Effector memory CD4-positive, alpha-beta T cell (primary cell): ENCODE measurements around the gene ANKZF1.
A peak's percentile ranks its signal among the peaks of the same experiment; 100 is the strongest.

Experiments used
- DNase-seq, 3 donors: peaks; one replicate each; pipeline ENCODE4 v3.0.0-alpha.2; 2020
- H3K27ac ChIP-seq: 2 replicates; pipeline ENCODE4 v1.7.0; 2013; ENCODE audit warnings: mild to moderate bottlenecking, low read length, moderate library complexity; ENCODE audit not compliant: insufficient read depth, poor library complexity, severe bottlenecking
- H3K27me3 ChIP-seq: replicated peaks from 2 replicates; pipeline ENCODE4 v1.7.0; 2013; ENCODE audit warnings: mild to moderate bottlenecking, low read length; ENCODE audit not compliant: insufficient read depth, control insufficient read depth, poor library complexity, severe bottlenecking
- H3K36me3 ChIP-seq: 2 replicates; pipeline ENCODE4 v1.7.0; 2013; ENCODE audit warnings: mild to moderate bottlenecking, low read length, moderate library complexity; ENCODE audit not compliant: control insufficient read depth, insufficient read depth
- H3K4me1 ChIP-seq: 2 replicates; pipeline ENCODE4 v1.7.0; 2013; ENCODE audit warnings: low read length, mild to moderate bottlenecking; ENCODE audit not compliant: control insufficient read depth, insufficient read depth, poor library complexity, severe bottlenecking
- H3K4me3 ChIP-seq: 2 replicates; pipeline ENCODE4 v1.7.0; 2013; ENCODE audit warnings: low read length, low read depth, mild to moderate bottlenecking; ENCODE audit not compliant: insufficient read depth, poor library complexity, severe bottlenecking
- H3K9me3 ChIP-seq: 2 replicates; pipeline ENCODE4 v1.7.0; 2013; ENCODE audit warnings: mild to moderate bottlenecking, low read length, moderate library complexity; ENCODE audit not compliant: control insufficient read depth
- total RNA-seq, 3 donors: gene quantifications; one replicate each; lab custom pipeline; 2026; lab: John Stamatoyannopoulos, UW

ANKZF1 gene, protein sequence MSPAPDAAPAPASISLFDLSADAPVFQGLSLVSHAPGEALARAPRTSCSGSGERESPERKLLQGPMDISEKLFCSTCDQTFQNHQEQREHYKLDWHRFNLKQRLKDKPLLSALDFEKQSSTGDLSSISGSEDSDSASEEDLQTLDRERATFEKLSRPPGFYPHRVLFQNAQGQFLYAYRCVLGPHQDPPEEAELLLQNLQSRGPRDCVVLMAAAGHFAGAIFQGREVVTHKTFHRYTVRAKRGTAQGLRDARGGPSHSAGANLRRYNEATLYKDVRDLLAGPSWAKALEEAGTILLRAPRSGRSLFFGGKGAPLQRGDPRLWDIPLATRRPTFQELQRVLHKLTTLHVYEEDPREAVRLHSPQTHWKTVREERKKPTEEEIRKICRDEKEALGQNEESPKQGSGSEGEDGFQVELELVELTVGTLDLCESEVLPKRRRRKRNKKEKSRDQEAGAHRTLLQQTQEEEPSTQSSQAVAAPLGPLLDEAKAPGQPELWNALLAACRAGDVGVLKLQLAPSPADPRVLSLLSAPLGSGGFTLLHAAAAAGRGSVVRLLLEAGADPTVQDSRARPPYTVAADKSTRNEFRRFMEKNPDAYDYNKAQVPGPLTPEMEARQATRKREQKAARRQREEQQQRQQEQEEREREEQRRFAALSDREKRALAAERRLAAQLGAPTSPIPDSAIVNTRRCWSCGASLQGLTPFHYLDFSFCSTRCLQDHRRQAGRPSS
- 60.4 to 106 (median 85.6) reads per million in 3 donors for total RNA-seq

DNA sequence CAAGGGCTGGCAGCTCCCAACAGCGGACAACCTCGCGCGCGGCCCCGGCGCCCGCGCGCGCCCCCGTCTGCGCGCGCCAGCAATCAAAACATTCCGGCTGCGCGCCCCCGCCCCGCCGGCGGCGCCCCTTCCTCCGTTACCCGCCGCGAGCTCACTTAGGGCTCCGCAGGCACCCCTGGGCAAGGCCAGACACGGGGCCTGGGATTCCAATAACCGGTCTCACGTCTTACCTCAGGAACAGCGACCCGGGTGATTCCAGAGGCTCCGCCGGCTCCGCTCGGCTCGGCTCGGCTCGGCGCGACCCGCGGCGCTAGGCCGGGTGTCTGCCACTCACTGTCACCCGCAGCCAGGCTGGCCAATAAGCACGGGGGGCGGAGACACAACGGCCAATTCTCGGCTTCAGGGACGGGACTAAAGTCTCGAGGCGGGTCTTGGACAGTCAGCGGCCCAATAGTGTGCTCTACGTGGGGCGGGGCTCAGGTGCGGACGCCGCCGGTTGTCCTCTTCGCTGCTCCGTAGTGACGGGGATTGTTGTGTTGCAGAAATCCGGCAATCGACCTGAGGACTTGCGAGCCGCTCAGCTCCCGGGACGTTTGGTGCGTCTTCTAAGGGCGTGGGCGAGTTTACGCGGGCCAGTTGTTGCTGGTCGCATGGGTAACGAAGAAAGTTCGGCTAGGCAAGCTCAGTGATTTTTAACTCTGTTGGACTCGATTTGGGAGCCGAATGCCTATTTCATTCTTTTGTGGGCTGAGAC, at the start of gene ANKZF1, which contains the start of gene ATG9A:
ANKZF1 (plus strand) TSS at position 502 of the 754 bp plus-strand sequence. CDS start 452 bp downstream, outside the sequence.
ATG9A (minus strand) TSS at position 332 of the 754 bp plus-strand sequence. CDS start 1,612 bp downstream, outside the sequence.
- H3K4me1 ChIP-seq, result peaks cover 13% of the 10 kb centered on the region
- H3K27ac ChIP-seq, result peak within 1 kb of the TSS; percentile 93
- no peaks in the 10 kb centered on the region for H3K9me3 ChIP-seq
- peaks cover 53% of the 10 kb centered on the region for H3K36me3 ChIP-seq
- no peaks in the 10 kb centered on the region for H3K27me3 ChIP-seq
- peak; percentile 95 to 99 (median 97) for DNase-seq
- H3K4me3 ChIP-seq, result peak within 1 kb of the TSS; percentile 80

DNA sequence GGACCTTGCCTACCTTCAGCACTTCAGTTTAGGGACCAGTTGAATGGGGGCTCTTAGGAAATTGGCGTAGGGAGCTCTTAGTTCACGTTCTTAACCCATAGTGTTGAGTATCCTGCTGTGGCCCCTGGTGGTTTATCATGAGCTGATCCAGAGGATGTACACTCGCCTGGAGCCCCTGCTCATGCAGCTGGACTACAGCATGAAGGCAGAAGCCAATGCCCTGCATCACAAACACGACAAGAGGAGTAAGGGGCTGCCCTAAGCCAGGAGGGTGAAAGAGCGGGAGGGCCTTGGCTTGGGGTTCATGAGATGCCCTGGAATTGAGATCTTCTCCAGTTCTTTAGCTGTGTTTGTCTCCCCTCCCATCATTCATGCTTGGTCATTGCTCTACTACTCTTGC, 48.6 kb upstream of the ANKZF1 start:
- Histone ChIP-seq H3K4me3 (no peak overlapping the region), H3K36me3 (peaks cover 45% of the 10 kb centered on the region), H3K9me3 (no peaks in the 10 kb centered on the region), H3K27me3 (no peaks in the 10 kb centered on the region), H3K4me1 (peaks cover 31% of the 10 kb centered on the region), H3K27ac (no peak overlapping the region)
- DNase-seq, result no peak

DNA sequence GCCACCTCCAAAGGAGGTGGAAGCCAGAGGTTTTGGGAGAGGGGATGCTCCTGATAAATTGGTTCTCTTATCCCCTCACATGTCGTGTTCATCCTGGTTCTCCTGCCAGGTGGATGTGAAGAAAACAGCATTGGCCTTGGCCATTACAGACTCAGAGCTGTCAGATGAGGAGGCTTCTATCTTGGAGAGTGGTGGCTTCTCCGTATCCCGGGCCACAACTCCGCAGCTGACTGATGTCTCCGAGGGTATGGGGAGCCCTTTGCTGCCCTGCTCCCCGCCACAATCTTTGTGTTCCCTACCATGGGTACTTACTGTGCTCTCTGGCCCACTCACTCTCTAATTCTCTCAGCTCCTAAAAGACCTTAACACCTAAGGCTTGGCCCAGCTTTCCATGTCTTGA, 48.1 kb upstream of the ANKZF1 start:
- Histone ChIP-seq H3K27me3 (no peaks in the 10 kb centered on the region), H3K9me3 (no peaks in the 10 kb centered on the region), H3K27ac (no peak overlapping the region), H3K4me3 (no peak overlapping the region), H3K36me3 (peaks cover 45% of the 10 kb centered on the region), H3K4me1 (peaks cover 25% of the 10 kb centered on the region)
- DNase-seq, result no peak

DNA sequence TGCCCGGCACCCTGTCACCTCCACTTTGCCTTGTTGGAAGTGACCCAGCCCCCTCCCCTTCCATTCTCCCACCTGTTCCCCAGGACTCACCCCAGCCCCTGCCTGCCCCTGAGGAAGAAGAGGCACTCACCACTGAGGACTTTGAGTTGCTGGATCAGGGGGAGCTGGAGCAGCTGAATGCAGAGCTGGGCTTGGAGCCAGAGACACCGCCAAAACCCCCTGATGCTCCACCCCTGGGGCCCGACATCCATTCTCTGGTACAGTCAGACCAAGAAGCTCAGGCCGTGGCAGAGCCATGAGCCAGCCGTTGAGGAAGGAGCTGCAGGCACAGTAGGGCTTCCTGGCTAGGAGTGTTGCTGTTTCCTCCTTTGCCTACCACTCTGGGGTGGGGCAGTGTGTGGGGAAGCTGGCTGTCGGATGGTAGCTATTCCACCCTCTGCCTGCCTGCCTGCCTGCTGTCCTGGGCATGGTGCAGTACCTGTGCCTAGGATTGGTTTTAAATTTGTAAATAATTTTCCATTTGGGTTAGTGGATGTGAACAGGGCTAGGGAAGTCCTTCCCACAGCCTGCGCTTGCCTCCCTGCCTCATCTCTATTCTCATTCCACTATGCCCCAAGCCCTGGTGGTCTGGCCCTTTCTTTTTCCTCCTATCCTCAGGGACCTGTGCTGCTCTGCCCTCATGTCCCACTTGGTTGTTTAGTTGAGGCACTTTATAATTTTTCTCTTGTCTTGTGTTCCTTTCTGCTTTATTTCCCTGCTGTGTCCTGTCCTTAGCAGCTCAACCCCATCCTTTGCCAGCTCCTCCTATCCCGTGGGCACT, 47.1 kb upstream of the ANKZF1 start:
- no peak overlapping the region for H3K27ac ChIP-seq
- no peak for DNase-seq

DNA sequence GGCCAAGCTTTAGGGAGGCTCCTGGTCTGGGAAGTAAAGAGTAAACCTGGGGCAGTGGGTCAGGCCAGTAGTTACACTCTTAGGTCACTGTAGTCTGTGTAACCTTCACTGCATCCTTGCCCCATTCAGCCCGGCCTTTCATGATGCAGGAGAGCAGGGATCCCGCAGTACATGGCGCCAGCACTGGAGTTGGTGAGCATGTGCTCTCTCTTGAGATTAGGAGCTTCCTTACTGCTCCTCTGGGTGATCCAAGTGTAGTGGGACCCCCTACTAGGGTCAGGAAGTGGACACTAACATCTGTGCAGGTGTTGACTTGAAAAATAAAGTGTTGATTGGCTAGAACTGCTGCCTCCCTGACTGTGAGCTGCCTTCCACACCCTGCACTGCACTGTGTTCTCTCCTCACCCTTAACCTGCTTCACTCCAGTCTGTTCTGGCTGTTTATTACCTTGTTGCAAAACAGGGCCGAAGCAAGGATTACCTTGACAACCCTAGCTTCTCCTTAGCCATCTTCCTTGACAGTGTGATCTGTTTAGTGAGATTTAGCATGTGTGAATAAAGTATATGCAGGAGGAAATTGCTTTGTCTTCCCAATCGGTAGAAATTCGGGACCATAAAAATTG, 46.3 kb upstream of the ANKZF1 start:
- H3K27ac ChIP-seq, result no peak overlapping the region
- H3K27me3 ChIP-seq, result no peaks in the 10 kb centered on the region
- peaks cover 45% of the 10 kb centered on the region for H3K36me3 ChIP-seq
- peaks cover 16% of the 10 kb centered on the region for H3K4me1 ChIP-seq
- H3K9me3 ChIP-seq, result no peaks in the 10 kb centered on the region
- no peak overlapping the region for H3K4me3 ChIP-seq
- no peak for DNase-seq

More for the DNA sequence above, 47.1 kb upstream of the ANKZF1 start:
- Histone ChIP-seq H3K4me1 (peaks cover 19% of the 10 kb centered on the region), H3K9me3 (no peaks in the 10 kb centered on the region), H3K36me3 (peaks cover 45% of the 10 kb centered on the region), H3K27me3 (no peaks in the 10 kb centered on the region), H3K4me3 (no peak overlapping the region)

DNA sequence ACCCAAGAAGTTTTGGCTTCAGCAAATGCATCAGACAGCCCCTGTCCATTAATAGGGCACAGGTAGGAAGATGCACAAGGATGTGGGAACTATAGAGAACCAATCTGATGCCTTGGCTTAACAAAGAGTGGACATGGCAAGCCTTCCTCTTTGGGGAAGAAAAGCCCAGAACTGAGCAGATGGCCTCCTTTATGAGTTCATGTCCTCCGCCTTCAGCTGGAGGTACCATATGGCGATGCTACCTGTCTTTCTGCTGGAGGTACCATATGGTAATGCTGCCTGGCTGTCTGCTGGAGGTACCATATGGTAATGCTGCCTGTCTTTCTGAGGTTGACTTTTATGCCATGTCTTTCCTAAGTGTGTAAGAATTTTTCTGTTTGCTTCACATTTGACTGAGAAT, 45.5 kb upstream of the ANKZF1 start:
- Histone ChIP-seq H3K27ac (no peak overlapping the region), H3K4me3 (no peak overlapping the region), H3K4me1 (peaks cover 10% of the 10 kb centered on the region), H3K36me3 (peaks cover 45% of the 10 kb centered on the region), H3K27me3 (no peaks in the 10 kb centered on the region), H3K9me3 (no peaks in the 10 kb centered on the region)
- DNase-seq, result no peak

DNA sequence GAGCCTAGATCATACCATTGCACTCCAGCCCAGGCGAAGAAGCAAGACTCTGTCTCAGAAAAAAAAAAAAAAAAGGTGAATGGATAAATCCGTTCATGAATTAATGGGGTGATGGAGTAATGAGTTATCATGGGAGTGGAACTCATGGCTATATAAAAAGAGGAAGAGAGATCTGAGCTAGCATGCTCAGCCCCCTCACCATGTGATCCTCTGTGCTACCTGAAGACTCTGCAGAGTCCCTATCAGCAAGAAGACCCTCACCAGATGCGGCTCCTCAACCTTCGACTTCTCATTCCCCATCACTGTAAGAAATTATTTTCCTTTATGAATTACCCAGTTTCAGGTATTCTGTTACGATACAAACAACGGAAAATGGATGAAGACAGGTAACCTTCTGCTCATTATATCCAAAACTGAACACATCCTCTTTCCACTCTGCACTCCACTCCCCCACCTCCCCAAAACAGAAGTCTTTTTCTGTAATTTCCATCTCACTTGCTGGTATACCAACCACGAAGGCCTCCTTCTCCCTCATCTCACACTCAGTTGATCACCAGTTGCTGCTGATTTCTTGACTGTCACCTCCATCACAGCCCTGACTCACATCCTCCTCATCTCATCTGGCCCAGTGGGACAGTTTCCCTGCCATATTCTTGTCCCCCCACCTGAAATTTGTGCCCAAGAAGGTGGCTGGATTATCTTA, 42.7 kb upstream of the ANKZF1 start:
- Histone ChIP-seq H3K27ac (no peak overlapping the region), H3K36me3 (peaks cover 25% of the 10 kb centered on the region), H3K27me3 (no peaks in the 10 kb centered on the region), H3K9me3 (no peaks in the 10 kb centered on the region), H3K4me1 (peaks cover 3% of the 10 kb centered on the region), H3K4me3 (no peak overlapping the region)
- no peak for DNase-seq

DNA sequence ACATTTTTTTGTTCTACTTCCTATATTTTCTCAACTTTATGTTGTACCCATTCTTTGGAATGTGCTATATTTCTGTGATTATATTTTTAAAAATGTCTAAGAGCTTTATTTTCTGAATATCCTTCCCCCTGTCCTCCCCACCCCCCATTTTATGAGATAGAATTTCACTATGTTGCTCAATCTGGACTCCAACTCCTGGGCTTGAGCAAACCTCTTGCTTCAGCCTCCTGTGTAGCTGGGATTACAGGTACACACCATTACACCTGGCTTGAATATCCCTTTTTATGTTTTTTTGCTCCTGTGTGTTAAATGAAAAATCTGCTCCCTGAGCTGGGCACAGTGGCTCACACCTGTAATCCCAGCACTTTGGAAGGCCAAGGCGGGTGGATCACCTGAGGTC, 32.2 kb upstream of the ANKZF1 start:
- H3K4me1 ChIP-seq, result no peaks in the 10 kb centered on the region
- H3K27me3 ChIP-seq, result no peaks in the 10 kb centered on the region
- no peak overlapping the region for H3K4me3 ChIP-seq
- H3K36me3 ChIP-seq, result no peaks in the 10 kb centered on the region
- H3K27ac ChIP-seq, result no peak overlapping the region
- no peaks in the 10 kb centered on the region for H3K9me3 ChIP-seq
- DNase-seq, result no peak
